Measurements from ENCODE around the gene POLR3A.

Gene POLR3A

GRCh38 chr10:78028438-78029268 is 662 bp downstream of the POLR3A start:
- POLR2A ChIA-PET, result interaction anchor here (0.9 kb wide), 1 partner anchor 12 kb away, joined by 3 read pairs; no protein-coding TSS in a partner anchor
- DNase-seq (ENCODE audit: low read depth, low spot score), result no peak
- CTCF ChIA-PET, result interaction anchor here (0.6 to 3.8 kb wide), 7 partner anchors 11 to 311 kb away, joined by 3 to 18 read pairs (median 4); no protein-coding TSS in a partner anchor
- TF ChIP-seq CTCF (IDR thresholded peaks at IDR 0.05; ENCODE audit: insufficient read depth, low read length, missing control alignments), result no peak
- H3K4me3 ChIP-seq (ENCODE audit: low read depth, low read length), result peak overlapping the region; percentile 100

- DNase-seq (ENCODE audit: low read depth, low spot score), result no peak
- ChIA-PET POLR2A (no interaction called here), CTCF (no interaction called here)
- H3K4me3 ChIP-seq (ENCODE audit: low read depth, low read length), result no peak overlapping the region
- no peak for TF ChIP-seq CTCF (IDR thresholded peaks at IDR 0.05; ENCODE audit: insufficient read depth, low read length, missing control alignments)
These were observed 3.5 kb downstream of the POLR3A start for GRCh38 chr10:78025685-78026364.

GRCh38 chr10:78023741-78024140 is 5.6 kb downstream of the POLR3A start:
- H3K4me3 ChIP-seq (ENCODE audit: low read depth, low read length), result no peak overlapping the region
- DNase-seq (ENCODE audit: low read depth, low spot score), result no peak
- CTCF ChIA-PET, result interaction anchor here (0.7 kb wide), 1 partner anchor 177 kb away, joined by 3 read pairs; no protein-coding TSS in a partner anchor
- POLR2A ChIA-PET, result no interaction called here
- TF ChIP-seq CTCF (IDR thresholded peaks at IDR 0.05; ENCODE audit: insufficient read depth, low read length, missing control alignments), result no peak

GRCh38 chr10:78021201-78021600 is 8.1 kb downstream of the POLR3A start:
- ChIA-PET POLR2A (no interaction called here), CTCF (interaction anchor here (0.5 to 1.2 kb wide), 3 partner anchors 8 to 20 kb away, joined by 3 to 4 read pairs (median 4); partner anchors contain the start of gene POLR3A)

GRCh38 chr10:78019264-78019663 is 10.1 kb downstream of the POLR3A start:
- H3K4me3 ChIP-seq (ENCODE audit: low read depth, low read length), result no peak overlapping the region
- POLR2A ChIA-PET, result no interaction called here
- CTCF ChIA-PET, result interaction anchor here (1.4 kb wide), 1 partner anchor 10 kb away, joined by 4 read pairs; the partner anchor contains the start of gene POLR3A
- DNase-seq (ENCODE audit: low read depth, low spot score), result no peak
- TF ChIP-seq CTCF (IDR thresholded peaks at IDR 0.05; ENCODE audit: insufficient read depth, low read length, missing control alignments), result no peak

More at GRCh38 chr10:78021201-78021600, 8.1 kb downstream of the POLR3A start:
- DNase-seq (ENCODE audit: low read depth, low spot score), result no peak
- TF ChIP-seq CTCF (IDR thresholded peaks at IDR 0.05; ENCODE audit: insufficient read depth, low read length, missing control alignments), result no peak
- H3K4me3 ChIP-seq (ENCODE audit: low read depth, low read length), result no peak overlapping the region

GRCh38 chr10:78017856-78018255 is 11.5 kb downstream of the POLR3A start:
- ChIA-PET CTCF (interaction anchor here (1.1 kb wide), 1 partner anchor 9 kb away, joined by 3 read pairs; no protein-coding TSS in a partner anchor), POLR2A (no interaction called here)
- TF ChIP-seq CTCF (IDR thresholded peaks at IDR 0.05; ENCODE audit: insufficient read depth, low read length, missing control alignments), result no peak
- DNase-seq (ENCODE audit: low read depth, low spot score), result no peak
- H3K4me3 ChIP-seq (ENCODE audit: low read depth, low read length), result no peak overlapping the region
